Activated CD8-positive, alpha-beta memory T cell treated with anti-CD3 and anti-CD28 coated beads for 4 hours (primary cell): ENCODE results near the gene POGK.
"Not testable (repeated sequence)": the region's sequence is repeated elsewhere in the genome, so short reads cannot be mapped to it uniquely, and the experiment has no call there.

Experiments used
- DNase-seq, 2 donors: peaks; one replicate each; pipeline ENCODE4 v3.0.0-alpha.2; 2020; ENCODE audit warnings: low read depth in 2 of 2

The POGK gene, protein sequence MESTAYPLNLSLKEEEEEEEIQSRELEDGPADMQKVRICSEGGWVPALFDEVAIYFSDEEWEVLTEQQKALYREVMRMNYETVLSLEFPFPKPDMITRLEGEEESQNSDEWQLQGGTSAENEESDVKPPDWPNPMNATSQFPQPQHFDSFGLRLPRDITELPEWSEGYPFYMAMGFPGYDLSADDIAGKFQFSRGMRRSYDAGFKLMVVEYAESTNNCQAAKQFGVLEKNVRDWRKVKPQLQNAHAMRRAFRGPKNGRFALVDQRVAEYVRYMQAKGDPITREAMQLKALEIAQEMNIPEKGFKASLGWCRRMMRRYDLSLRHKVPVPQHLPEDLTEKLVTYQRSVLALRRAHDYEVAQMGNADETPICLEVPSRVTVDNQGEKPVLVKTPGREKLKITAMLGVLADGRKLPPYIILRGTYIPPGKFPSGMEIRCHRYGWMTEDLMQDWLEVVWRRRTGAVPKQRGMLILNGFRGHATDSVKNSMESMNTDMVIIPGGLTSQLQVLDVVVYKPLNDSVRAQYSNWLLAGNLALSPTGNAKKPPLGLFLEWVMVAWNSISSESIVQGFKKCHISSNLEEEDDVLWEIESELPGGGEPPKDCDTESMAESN

DNA sequence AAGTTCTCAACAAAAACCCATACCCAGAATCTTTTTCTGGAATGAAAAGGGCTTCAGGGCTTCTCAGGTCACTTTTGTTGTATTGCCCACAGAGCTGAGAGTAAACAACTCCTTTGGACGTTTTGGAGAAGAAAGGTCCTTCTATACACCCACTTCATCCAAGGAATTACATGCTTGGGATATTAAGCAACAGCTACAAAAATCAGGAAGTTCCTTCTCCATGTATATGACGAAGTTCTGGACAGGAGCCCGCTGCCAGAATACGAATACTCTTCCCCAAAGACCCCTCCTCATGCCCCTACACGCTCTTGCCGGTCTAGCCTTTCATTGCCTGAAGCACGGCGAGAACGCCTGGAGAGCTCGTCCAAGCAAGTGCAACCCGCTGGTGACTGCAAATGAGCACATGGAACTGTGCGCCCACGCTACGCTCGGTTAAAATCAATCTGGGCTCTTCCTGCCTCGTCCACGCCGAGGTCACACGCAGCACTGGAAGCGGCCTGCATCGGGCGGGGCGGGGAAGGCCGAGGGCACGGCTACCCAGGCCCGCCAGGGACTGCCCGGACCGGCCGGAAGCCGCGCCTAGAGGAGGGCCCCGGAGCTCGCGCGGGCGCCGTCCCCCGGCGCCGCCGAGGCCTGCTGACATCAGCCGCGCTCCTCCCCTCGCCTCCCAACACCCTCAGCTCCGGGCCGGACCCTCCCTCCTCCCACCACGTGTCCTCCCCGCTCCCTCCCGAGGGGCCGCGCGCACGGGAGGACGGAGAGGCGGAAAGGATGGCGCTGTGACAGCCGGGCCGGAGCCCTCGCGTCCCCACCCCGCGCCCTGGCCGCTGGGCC is at the start of gene POGK:
Gene POGK, plus strand, starts transcription at position 710 of the 834 bp plus-strand sequence. CDS start 1,482 bp downstream, outside the sequence.
- peak; percentile 65 to 70 for DNase-seq

DNA sequence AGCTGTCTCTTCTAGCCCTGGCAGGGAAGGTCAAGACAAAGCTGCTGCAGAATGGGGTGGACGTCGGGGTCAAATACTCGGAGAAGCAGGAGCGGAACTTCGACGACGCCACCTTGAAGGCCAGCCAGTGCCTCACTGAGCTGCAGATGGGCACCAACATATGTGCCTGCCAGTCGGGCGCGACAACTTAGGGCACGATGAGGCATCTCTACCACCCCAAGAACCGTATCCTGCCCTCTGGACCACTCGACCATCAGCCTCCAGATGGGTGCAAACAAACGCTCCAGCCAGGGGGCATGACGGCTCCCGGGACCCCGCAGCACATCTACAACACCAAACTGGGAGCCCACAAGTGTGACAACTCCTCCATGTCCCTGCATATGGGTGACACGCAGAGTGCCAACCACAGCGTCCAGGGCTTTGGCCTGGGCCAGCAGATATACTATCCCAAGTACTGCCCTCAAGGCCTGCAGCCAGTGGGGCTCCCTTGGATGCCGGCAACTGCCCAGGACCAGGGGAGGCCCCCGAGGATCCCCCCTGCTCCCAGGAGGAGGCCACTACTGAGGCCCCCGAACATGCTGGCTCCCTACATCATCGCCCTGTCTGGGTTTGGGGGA is 42.5 kb upstream of the POGK start:
- DNase-seq: no peak

DNA sequence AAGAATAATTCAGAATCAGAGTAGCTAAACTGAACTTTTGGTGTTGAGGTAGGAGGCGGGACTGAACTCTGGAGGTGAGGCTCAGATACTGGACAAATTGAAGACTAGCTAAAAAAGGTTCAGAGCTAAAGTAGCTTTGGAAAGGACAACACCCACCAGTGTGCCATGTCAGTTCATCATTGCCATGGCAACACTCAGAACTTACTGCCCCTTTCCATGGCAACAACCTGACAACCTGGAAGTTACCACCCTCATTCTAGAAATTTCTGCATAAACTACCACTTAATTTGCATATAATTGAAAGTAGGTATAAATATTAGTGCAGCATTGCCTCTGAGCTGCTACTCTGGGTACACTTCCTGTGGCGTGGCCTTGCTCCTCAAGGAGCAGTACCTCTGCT is 30.3 kb upstream of the POGK start:
- no peak for DNase-seq

DNA sequence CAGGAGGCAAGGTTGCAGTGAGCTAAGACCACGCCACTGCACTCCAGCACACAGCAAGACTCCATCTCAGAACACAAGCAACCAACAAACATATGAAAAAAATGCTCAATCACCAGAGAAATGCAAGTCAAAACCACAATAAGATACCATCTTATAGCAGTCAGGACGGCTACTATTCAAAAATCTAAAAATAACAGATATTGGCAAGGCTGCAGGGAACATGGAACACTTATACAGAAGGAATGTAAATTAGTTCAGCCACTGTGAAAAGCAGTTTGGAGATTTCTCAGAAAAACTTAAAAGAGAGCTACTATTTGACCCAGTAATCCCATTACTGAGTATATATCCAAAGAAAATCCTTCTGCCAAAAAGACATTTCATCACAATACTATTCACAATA is 27.6 kb upstream of the POGK start:
- no peak for DNase-seq

DNA sequence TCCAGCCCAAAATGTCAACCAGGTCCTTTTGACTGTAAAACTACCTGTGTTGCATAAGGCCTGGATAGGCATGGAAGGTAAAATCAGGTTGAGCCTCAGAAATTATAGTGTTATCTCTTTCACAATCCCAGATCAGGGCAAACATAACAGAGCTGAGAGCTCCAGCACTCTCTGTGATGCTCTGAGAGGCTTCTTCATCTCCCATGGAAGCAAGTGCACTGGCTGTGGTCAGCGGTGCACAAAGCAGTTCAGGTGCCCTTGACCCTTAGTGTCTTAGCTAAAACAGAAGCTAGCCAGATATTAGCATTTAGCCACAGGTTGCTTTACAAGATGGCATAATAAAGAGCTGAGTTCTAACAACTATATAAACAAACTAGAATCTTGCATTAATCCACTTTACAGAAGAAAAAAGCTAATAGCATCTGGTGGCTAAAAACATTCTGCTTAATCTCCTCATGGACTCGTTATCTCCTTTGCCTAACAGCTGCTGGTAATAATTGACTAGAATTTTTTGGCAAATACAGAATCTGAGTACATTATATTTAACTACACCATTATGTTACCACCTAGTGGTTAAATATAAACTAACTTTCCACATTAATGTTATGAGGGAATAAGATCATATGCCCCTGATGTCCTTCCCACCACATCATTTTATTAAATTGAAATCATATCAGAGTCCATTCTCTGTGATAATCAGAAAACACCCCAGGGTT is 25.6 kb upstream of the POGK start:
- no peak for DNase-seq

DNA sequence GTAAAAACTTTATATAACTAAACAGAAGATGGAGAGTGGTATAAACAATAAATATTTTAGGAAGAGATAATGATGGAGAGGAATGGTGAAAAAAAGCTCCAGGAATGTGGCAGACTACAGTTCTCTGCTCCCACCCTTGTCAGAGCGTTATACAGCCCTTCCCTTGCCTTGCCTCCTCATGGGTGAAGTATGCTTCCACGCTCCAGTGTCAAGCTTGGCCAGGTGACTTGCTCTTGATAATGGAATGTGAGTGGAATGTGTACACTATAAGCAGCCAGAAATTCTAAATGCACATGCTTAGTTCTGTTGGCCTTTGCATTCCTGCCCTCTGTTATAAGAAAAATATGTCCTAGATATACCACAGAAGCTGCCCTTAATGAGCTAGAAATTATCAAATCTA is 24.7 kb upstream of the POGK start:
- no peak for DNase-seq

DNA sequence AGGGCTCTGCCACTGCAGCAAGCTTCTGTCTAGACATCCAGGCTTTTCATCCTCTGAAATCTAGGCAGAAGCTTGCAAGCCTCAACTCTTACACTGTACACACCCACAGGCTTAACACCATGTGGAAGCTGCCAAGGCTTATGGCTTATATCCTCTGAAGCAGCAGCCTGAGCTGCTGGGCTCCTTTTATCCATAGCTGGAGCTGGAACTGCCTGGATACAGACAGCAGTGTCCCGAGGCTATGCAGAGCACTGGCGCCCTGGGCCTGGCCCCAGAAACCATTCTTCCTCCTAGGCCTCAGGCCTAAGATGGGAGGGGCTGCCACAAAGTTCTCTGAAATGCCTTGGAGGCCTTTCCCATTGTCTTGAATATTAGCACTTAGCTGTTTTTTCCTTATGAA is 19.3 kb upstream of the POGK start:
- no peak for DNase-seq

DNA sequence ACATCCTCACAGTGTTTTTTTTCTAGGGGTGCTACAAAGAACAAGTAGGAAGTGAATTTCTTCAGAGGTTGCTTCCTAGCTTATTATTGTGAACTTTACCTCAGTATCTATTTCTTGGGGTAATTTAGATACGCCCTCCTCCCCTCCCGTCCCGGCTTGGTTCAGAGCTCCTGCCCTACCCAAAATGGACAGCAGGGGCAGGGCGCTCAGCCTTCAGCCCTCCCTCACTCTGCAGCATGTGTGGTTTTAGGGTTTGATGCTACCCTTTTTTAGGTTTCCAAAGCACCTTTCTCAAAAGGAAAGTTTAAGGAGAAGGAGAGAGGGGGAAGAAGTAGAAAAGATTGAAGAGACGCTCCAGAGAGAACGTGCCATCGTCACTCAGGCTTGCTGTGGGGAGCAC is 16.9 kb upstream of the POGK start:
- no peak for DNase-seq

DNA sequence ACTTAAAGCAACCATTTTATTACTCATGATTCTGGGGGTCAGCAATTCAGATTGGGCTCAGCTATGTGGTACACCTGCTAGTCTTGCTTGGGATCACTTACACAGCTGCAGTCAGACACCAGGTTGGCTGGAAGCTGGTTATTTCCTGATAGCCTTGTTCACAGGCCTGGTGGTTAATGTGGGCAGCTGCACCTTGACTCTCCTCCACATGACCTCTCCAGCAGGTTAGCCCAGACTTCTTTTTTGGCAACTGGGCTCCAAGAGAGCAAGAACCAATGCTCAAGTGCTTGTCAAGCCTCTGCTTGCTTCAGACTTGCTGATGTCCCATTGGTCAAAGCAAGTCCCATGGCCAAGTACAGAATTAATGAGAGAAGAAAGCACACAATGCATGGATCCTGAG is 11.8 kb upstream of the POGK start:
- no peak for DNase-seq

DNA sequence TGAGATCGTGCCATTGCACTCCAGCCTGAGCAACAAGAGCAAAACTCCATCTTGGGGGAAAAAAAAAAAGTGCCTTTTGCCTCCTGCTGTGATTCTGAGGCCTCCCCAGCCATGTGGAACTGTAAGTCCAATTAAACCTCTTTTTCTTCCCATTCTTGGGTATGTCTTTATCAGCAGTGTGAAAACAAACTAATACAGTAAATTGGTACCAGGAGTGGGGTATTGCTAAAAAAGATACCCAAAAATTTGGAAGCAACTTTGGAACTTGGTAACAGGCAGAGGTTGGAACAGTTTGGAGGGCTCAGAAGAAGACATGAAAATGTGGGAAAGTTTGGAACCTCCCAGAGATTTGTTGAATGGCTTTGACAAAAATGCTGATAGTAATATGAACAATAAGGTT is 9.5 kb upstream of the POGK start:
- not testable (repeated sequence) for DNase-seq

DNA sequence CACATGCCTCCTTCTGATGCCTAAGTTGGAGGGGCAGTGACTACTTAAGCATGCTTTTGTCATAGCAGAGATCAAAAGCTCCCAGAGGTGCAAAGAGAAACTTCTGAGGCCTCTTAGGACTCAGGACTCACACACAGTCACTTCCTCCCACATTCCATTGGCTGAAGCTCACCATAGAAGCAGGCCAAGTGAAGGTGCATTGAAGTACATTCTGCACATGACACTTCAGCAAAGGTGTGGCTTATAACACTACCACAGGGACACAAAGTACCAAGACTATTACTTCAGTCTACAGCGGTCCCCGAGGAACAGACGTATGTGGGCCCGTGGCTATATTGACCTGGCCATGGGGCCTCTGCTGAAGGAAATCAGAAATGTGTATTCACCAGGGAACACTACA is 2.5 kb upstream of the POGK start:
- DNase-seq: no peak

DNA sequence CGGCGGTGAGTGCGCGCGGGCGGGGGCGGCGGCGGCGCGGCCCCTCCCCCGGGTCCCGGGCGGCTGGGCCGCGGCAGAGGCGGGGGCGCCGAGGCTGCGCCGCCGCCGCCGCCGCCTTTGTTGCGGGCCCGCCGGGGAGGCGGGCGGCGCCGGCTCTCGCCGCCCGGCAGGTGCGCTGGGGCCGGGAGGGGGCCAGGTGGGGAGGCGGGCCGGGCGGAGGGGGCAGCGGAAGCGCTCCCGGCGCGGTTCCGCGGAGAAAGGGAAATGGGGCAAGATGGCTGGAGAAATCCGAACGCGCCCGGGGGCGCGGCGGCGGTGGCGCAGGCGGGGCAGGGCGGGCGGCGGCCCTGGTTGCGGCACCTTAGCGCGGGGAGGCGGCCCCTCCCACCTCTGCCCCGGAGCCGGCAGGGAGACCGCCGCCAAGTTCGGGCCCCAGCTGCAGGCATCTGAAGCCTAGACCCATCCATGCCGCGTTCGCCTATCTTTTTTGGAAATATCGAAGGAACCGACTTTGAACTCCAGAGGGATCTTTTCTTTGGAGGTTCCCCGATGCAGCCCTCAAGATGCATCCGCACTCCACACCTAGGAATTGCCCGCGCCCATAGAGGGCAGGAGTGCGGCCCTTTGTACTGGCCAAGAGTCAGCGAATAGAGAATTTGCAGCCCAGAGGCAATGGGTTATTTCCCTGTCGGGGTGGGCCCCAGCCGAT is 479 bp downstream of the POGK start:
- peak in 1 of 2 donors; percentile 21 for DNase-seq

DNA sequence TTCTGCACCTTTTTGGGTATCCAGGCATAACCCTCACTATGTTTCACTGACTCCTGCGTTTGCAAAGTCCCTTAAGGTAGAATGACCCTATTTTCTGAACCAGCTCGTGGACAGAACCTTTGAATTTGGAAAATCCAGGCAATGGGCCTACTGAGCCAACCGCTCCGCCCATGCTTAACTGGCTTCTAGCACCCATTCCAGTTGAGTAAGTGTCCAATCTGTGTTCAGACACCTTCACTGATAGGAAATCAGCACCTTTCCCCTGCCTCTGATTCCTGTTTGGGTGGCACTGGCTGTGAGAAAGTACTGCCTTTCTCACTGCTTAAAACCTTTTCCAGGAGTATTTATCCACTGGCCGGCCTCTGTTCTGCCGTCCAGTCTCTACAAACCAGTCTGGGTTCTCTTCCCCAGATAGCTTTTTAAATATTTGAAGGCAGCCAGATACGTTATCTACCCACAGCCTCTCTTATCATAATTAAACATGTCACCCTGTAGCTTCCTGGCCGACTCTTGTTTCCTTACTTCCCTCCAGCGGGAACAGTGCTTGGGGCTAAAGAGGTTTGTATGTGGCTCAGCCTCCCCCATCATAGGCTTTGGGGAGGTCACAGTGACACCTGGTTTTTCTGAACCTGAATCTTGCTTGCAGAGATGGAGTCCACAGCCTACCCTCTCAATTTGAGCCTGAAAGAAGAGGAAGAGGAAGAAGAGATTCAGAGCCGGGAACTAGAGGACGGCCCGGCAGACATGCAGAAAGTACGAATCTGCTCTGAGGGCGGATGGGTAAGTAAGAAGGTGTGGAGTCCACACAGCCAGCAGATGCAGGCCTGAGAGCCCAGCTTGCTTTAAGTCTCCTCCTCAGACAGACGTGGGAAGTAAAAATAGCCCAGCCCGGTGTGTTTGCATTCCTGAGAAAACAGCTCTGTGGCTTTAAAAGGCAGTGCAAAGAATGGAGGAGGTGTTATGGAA is 1.3 kb downstream of the POGK start:
- DNase-seq: no peak

DNA sequence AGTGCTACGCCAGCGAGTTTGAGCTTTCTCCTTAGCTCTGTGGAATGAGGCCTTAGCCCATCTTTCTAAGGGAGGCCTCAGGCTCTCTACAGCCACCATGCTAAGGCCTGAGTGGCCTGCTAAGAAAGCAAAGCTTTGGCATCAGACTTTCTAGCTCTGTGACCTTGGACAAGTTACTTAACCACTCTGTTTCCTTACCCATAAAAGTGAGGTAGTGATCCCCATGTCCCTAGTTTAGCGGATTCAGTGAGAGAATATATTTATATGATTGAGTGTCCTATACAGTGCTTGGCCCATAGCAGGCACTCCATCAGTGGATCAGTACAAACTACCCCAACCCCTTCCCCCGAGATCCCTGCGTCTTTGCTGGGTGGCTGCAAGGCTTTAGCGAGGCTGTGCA is 4.0 kb downstream of the POGK start:
- DNase-seq: no peak

DNA sequence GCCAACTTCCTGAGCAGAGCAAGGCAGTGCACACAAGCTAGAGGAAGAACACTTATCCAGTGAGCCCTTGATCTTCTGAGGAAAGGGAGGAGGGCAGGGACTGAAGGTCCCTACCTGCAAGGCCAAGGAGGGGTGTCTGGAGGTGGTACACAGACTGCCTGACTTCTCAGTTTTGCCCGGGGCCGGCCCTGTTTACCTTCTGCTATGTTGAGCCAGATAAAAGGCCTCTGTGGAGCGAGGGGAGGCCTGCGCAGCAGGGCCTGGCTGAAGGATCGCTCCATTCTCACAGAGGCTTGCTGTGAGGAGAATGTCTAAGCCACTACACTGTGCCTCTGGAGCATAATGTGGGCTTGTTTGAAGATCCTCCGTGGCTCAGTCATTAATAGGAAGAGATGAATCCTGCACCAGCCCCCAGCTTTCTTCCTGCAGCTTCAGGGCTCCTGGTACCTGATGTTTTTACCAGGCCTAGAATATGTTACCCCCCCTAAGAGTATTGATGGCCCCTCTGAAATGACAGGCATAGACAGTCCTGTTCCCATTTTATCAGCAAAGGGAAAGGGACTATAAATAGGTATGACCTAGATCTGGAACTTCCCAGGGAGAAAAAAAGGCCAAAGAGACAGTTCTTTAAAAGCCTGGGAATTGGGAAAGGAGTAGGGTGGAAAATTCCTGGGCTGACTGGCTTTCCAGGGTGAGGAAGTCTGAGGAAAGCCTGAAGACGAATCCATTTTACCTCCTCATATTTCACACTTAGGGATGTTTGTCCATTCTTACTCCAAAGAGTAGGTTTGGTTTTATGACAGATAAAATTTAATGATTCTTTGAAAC is 4.7 kb downstream of the POGK start:
- no peak for DNase-seq

DNA sequence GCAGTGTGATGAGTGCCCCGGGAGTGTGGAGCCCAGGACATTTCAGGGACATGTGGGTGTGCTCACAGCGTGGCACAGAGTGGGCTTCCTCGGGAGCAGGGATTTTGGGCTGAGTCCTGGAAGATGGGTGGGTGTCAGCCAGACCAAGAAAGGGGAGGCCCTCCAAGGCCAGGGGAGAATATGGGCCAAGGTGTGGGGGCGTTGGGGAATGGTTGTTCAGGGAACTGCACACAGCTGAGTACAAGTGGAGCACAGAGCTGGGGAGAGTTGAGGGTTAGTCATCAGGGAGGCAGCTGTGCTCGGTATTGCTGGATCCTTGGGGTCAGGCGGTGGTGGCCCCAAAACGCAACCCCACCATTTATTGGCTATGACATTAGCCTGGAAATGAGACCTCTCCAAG is 5.5 kb downstream of the POGK start:
- DNase-seq: no peak

DNA sequence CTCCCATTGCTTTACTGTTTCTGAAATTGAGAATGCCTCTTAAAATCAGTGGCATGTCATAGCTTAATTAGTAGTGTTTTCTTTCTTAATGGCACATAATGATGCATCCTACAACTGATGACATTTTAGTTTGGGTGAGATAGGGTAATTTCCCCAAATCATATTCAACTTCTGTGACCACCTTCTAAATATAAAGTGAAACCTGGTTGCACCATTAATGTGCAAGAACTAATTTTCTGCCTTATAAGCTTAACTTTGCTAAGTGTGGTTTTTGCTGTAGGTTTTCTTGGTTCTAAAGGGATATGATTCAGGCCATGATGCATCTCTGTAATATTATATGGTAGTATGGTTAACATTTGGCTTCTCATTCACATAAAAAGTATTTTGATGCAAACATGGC is 8.9 kb downstream of the POGK start:
- no peak for DNase-seq

DNA sequence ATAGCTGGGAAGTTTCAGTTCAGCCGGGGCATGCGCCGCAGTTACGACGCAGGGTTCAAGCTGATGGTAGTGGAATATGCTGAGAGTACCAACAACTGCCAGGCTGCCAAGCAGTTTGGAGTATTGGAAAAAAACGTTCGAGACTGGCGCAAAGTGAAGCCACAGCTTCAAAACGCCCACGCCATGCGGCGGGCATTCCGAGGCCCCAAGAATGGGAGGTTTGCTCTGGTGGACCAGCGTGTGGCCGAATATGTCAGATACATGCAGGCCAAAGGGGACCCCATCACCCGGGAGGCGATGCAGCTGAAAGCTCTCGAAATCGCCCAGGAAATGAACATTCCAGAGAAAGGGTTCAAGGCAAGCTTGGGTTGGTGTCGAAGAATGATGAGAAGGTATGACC is 9.9 kb downstream of the POGK start:
- no peak for DNase-seq

DNA sequence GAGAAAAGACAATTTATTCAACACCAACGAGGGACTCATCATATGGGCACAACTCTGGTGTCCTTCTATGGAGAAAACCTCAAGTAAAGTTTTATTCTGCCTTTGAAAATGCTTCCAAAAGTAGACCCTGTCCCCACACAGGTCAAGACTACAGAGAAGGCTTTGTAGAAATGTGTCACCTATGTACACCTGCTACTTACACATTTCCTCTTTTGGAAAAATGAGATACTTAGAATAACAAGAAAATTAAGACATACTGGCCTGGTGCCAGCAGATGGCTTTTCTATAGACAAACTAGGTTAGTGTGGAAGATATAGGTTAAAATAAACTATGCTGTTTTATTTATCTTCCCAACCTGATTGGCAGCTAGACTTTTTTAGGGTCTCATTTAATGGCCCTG is 13.6 kb downstream of the POGK start:
- no peak for DNase-seq
